BE2C (cell line): Measurements from ENCODE around the gene CXCR5.

Experiments
- DNase-seq: peaks from one replicate; pipeline ENCODE4 v3.0.0-alpha.2; 2020
- H3K27me3 ChIP-seq: fragments of 250-450 bp; sonication (Bioruptor Pico); 2 replicates; pipeline ENCODE4 v1.5.1; 2020; ENCODE audit warnings: mild to moderate bottlenecking
- H3K36me3 ChIP-seq: fragments of 250-450 bp; sonication (Bioruptor Pico); 2 replicates; pipeline ENCODE4 v1.5.1; 2020; ENCODE audit warnings: mild to moderate bottlenecking
- H3K4me1 ChIP-seq: fragments of 250-450 bp; sonication (Bioruptor Pico); 2 replicates; pipeline ENCODE4 v1.5.1; 2020
- H3K4me3 ChIP-seq: 2 replicates; pipeline ENCODE4 v1.5.1; 2011; ENCODE audit warnings: low read depth, low read length
- H3K9me3 ChIP-seq: fragments of 250-450 bp; sonication (Bioruptor Pico); 2 replicates; pipeline ENCODE4 v1.5.1; 2020
- TF ChIP-seq, protein P1 (sequence below): IDR thresholded peaks from 2 replicates; pipeline ENCODE4 v1.5.1; 2012; ENCODE audit warnings: mild to moderate bottlenecking, low read depth, low read length

CXCR5 gene

DNA sequence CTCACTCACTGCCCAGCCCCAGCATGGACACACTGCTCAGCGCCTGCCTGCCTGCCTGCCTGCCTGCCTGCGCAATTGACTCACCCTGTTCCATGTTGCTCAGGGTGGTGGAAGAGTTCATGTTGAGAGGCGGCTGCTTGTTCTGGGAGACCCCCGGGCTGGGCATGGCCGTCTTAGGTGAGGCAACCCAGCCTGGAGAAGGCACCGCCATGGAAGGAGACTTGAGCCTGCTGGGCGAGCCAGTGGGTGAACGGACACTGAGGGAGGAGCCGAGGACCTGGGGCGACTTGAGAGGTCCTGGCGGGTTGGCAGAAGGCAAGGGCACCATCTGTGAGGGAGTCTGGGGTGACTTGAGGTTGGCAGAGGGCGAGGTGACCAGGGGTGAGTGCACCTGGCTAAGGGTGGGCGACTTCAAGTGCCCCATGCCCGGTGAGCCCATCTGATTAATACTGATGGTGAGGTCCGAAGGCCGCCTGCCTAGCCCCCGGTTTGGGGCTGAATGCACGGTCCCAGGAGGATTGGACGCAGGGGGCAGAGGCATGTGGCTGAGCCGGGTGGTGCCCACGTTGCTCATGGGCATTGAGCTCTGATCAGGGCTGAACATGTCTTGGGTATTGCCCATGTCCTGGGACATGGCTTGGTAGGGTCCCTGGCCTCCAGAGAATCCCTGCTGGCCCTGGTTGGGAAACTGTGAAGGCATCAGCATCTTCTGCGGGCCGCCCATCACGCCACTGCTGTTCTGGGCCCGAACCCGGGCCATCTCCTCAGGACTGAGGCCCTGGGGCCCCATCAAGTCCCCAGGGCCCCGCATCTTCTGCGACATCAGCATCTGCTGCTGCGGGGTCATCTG is 17.1 kb downstream of the CXCR5 start:
- Histone ChIP-seq H3K4me3 (no peak overlapping the region), H3K4me1 (no peaks in the 10 kb centered on the region)
- TF ChIP-seq, protein P1, sequence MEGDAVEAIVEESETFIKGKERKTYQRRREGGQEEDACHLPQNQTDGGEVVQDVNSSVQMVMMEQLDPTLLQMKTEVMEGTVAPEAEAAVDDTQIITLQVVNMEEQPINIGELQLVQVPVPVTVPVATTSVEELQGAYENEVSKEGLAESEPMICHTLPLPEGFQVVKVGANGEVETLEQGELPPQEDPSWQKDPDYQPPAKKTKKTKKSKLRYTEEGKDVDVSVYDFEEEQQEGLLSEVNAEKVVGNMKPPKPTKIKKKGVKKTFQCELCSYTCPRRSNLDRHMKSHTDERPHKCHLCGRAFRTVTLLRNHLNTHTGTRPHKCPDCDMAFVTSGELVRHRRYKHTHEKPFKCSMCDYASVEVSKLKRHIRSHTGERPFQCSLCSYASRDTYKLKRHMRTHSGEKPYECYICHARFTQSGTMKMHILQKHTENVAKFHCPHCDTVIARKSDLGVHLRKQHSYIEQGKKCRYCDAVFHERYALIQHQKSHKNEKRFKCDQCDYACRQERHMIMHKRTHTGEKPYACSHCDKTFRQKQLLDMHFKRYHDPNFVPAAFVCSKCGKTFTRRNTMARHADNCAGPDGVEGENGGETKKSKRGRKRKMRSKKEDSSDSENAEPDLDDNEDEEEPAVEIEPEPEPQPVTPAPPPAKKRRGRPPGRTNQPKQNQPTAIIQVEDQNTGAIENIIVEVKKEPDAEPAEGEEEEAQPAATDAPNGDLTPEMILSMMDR = no peak

DNA sequence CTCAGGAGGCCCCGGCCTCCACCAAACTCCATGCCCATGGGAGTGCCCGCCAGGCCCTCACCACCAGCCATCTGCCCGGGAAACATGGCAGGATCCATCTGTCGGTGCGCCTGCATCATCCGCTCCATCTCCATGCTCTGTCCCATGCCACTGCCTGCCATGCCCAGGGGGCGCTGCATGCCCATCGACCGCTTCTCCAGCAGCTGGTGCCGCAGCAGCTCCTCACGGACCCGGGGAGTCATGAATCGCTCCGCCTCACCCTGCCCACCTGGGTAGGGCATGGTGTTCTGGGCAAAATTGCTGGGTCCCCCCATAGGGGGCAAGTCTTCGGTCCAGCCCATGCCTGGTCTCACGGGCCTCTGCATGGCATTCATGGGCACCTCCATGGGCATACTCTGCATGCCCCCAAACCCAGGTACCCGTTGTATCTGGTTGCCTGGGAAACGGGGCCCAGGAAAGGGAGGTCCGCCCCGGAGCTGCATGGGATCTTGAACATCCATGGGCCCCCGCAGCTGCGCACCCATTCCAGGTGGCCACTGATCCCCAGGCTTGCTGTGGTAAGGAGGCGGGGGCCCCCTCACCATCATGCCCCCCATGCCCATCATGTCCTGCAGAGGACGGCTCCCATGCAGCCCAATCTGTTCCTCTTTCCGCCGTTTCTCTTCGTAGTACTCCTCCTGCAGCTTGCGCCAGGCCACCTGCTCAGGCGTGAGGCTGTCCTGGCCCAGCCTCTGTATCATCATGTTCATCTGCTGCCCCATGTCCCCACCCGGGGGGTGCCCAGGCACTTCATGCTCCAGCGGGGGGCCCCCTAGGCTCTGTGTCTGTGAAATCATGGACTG is 18.0 kb downstream of the CXCR5 start:
- no peak overlapping the region for H3K4me3 ChIP-seq
- H3K36me3 ChIP-seq = peaks cover 36% of the 10 kb centered on the region
- H3K27me3 ChIP-seq = no peaks in the 10 kb centered on the region
- H3K4me1 ChIP-seq = no peaks in the 10 kb centered on the region
- H3K9me3 ChIP-seq = no peaks in the 10 kb centered on the region
- DNase-seq = peak; percentile 10
- TF ChIP-seq, protein P1 = no peak

More for the DNA sequence above, 17.1 kb downstream of the CXCR5 start:
- DNase-seq = no peak
- no peaks in the 10 kb centered on the region for H3K27me3 ChIP-seq
- H3K36me3 ChIP-seq = peaks cover 30% of the 10 kb centered on the region
- no peaks in the 10 kb centered on the region for H3K9me3 ChIP-seq

DNA sequence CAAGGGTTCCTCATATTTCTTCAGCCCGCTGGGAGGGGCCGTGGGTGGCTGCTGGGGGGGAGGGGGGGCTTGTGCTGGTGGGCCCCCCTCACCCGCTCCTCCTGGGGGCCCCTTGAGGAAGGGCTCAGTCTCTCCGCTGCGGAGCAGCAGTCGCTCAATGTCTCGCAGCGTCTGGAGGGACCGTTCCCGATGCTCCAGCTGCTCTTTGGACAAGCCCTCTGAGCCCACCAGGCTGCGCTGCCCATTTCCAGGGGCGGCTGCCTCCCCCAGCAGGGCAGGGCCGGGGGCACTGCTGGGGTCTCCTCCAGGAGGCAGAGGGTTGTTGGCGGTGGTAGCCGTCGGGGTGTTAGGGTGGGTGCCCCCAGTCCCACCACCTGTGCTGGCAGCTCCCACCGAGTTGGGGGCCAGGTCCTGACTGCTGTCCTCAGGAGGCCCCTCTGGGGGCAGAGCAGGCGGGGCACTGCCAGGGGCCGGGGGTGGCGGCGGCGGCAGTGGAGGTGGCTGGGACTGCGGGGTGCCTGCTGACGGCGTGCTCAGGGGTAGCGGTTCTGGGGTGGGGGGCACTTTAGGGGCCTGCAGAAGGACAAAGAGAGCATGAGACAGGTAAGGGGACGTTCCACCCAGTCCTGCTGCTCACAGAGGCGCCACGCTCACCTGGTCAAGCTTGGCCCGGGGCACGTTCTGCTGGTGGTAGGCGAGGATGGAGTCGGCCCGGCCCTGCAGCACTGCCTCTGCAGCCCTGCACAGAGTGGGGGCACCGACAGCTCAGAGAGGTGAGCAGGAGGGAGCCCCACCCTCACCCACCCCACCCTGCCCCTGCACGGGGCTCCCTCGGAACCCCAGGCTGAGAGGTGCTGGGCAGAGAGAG is 18.9 kb downstream of the CXCR5 start:
- no peaks in the 10 kb centered on the region for H3K9me3 ChIP-seq
- no peaks in the 10 kb centered on the region for H3K27me3 ChIP-seq
- H3K36me3 ChIP-seq = peaks cover 43% of the 10 kb centered on the region
- TF ChIP-seq, protein P1 = no peak
- H3K4me3 ChIP-seq = no peak overlapping the region
- peak; percentile 9 for DNase-seq
- peaks cover 6% of the 10 kb centered on the region for H3K4me1 ChIP-seq

DNA sequence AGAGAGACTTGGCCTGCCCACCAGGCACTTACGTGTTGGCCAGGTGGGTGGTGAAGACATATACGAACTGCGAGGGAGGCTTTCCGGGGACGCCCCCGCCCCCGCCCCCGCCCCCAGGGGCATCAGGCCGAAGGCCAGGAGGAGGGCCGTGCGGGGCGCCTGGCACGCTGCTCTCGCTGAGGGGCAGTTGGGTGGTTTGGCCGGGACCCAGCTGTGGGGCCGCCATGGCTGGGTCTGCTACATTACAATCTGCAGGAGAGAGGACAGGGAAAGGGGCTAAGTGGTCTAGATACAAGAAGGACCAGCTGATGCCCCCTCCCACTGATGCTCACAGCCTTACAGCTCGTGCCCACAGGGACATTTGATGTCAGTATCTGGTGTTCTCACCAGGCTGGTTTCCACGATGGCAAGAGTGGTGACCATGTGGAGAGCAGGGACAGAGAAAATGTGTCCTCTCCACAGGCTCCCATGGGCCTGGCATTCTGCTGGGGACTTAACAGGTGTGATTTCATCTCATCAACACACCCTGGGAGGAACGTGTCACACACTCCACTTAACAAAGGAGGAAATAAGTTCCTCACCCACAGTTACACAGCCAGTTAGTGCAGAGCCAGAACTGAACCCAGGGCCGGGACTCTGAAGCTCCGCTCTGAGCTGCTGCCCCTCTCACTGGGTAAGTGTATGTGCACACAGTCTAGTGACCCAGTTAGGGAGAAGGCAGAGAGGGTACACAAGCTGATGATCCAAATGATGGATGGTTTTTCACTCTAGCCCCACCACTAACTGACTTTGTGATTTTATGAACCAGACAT is 19.7 kb downstream of the CXCR5 start:
- no peaks in the 10 kb centered on the region for H3K9me3 ChIP-seq
- no peaks in the 10 kb centered on the region for H3K27me3 ChIP-seq
- H3K36me3 ChIP-seq = peaks cover 46% of the 10 kb centered on the region
- no peak overlapping the region for H3K4me3 ChIP-seq
- TF ChIP-seq, protein P1 = no peak
- H3K4me1 ChIP-seq = peaks cover 14% of the 10 kb centered on the region
- DNase-seq = peak; percentile 6
